Thyroid gland (tissue), 4 donors: ENCODE measurements around the gene MYOD1. TPM values are rescaled to one million over a fixed set of nuclear protein-coding genes. Genes with fewer than 3 reads are reported as not detected.

Experiments
- DNase-seq, 2 donors: peaks; one replicate each; pipeline ENCODE4 v3.0.0-alpha.2; 2019
- H3K27ac ChIP-seq, 3 donors: fragments of 200-600 bp; sonication (generic); 1 replicate in 2 of 3; 2 replicates in 1 of 3; pipeline ENCODE4 v1.5.1; 2016 to 2019; ENCODE audit warnings: mild to moderate bottlenecking in 1 of 3, moderate library complexity in 1 of 3
- H3K27me3 ChIP-seq: fragments of 200-600 bp; sonication (generic); one replicate; pipeline ENCODE4 v1.5.1; 2019
- H3K36me3 ChIP-seq, 2 donors: fragments of 200-600 bp; sonication (generic); one replicate each; pipeline ENCODE4 v1.5.1; 2016 to 2019
- H3K4me1 ChIP-seq, 2 donors: fragments of 200-600 bp; sonication (generic); one replicate each; pipeline ENCODE4 v1.5.1; 2017 to 2019
- H3K4me3 ChIP-seq, 3 donors: fragments of 200-600 bp; sonication (generic); replicated peaks in 1 of 3; 1 replicate in 2 of 3; 2 replicates in 1 of 3; pipeline ENCODE4 v1.5.1; 2016; ENCODE audit warnings: mild to moderate bottlenecking in 1 of 3
- H3K9me3 ChIP-seq: fragments of 200-600 bp; sonication (generic); one replicate; pipeline ENCODE4 v1.5.1; 2017
- POLR2A ChIP-seq, 2 donors: fragments of 450-650 bp; IDR thresholded peaks; one replicate each; pipeline ENCODE4 v1.6.1; 2017; ENCODE audit warnings: antibody characterized with exemption in 2 of 2, mild to moderate bottlenecking in 2 of 2, moderate library complexity in 1 of 2
- WGBS, 2 donors: methylation state at CpG; one replicate each; pipeline ENCODE4 v1.1.5; 2017; 5-methylcytosine and 5-hydroxymethylcytosine counted together
- intact Hi-C: fragments of 100-400 bp; cut with DNase I; formaldehyde crosslinking; loops from one replicate; pipeline ENCODE4 v1.15.1; 2023
- total RNA-seq, 4 donors: library from RNA; depleted of rRNA; stranded (reverse); fragments of >200 nt; gene quantifications; one replicate each; pipeline ENCODE4 v1.2.3, GENCODE V29; 2016
- TF ChIP-seq, protein P1 (sequence below), 6 experiments: fragments of 200-600 bp in 3 of 6; fragments of 450-650 bp in 3 of 6; sonication (generic) in 3 of 6; IDR thresholded peaks; one replicate each; pipeline ENCODE4 v1.5.1; 2016 to 2019; ENCODE audit warnings: antibody characterized with exemption in 6 of 6, mild to moderate bottlenecking in 2 of 6, inconsistent platforms in 1 of 6, moderate library complexity in 1 of 6

Gene MYOD1
- total RNA-seq, 4 donors from 2014 or later: not detected

DNA sequence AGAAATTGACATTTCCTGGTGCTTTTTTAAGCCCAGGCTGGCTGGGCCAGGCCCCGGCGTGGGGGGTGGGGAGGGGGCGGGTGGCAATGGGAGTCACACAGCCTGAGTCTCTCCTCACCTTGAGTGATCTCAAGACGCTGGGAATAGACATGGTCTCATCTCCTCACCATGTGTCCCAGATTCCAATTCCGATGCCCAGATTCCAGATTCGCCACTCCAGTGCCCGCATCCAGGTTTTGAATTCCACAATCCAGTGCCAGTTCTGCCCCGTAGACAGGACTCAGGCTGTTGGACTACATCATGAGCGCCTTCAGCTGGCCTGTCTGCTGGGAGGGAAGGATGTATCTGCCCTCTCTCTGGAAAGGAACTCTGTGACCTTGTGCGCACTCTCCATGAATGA, 34.3 kb downstream of the MYOD1 start:
- no peak overlapping the region for H3K27ac ChIP-seq
- 74 to 84% methylated on average over 10 of the region's 10 CpGs for WGBS, 2 donors
- H3K4me1 ChIP-seq: no peaks in the 10 kb centered on the region
- TF ChIP-seq, protein P1, sequence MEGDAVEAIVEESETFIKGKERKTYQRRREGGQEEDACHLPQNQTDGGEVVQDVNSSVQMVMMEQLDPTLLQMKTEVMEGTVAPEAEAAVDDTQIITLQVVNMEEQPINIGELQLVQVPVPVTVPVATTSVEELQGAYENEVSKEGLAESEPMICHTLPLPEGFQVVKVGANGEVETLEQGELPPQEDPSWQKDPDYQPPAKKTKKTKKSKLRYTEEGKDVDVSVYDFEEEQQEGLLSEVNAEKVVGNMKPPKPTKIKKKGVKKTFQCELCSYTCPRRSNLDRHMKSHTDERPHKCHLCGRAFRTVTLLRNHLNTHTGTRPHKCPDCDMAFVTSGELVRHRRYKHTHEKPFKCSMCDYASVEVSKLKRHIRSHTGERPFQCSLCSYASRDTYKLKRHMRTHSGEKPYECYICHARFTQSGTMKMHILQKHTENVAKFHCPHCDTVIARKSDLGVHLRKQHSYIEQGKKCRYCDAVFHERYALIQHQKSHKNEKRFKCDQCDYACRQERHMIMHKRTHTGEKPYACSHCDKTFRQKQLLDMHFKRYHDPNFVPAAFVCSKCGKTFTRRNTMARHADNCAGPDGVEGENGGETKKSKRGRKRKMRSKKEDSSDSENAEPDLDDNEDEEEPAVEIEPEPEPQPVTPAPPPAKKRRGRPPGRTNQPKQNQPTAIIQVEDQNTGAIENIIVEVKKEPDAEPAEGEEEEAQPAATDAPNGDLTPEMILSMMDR (IDR thresholded peaks at IDR 0.05): no peak
- no peak for TF ChIP-seq POLR2A (IDR thresholded peaks at IDR 0.05)
- no peaks in the 10 kb centered on the region for H3K9me3 ChIP-seq
- intact Hi-C loops: no loop called here
- no peaks in the 10 kb centered on the region for H3K27me3 ChIP-seq
- no peak for DNase-seq
- no peaks in the 10 kb centered on the region for H3K36me3 ChIP-seq
- no peak overlapping the region for H3K4me3 ChIP-seq

DNA sequence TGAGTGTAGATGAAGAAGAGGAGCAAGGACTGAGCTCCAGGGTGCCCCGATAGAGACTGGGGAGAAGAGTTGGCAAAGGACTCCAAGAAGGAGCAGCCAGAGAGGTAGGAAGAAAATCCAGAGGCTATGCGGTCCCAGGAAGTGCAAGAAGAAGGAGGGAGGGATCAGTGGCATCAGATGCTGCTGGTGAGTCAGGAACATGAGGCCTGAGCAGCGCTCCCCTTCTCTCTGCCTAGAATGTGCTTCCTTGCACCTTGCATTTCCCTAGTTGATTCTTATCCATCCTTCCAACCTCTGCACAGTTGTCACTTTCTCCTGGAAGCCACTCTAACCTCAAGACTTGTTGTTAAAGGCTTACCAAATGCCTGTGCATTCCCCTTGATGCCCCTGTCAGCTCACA, 36.5 kb downstream of the MYOD1 start:
- Histone ChIP-seq H3K4me3 (no peak overlapping the region), H3K4me1 (no peaks in the 10 kb centered on the region), H3K27ac (no peak overlapping the region), H3K9me3 (no peaks in the 10 kb centered on the region), H3K36me3 (no peaks in the 10 kb centered on the region), H3K27me3 (no peaks in the 10 kb centered on the region)
- TF ChIP-seq, protein P1 (IDR thresholded peaks at IDR 0.05): no peak
- TF ChIP-seq POLR2A (IDR thresholded peaks at IDR 0.05): no peak
- intact Hi-C loops: no loop called here
- WGBS, 2 donors: 82 to 89% methylated on average over 3 of the region's 3 CpGs
- DNase-seq: no peak

DNA sequence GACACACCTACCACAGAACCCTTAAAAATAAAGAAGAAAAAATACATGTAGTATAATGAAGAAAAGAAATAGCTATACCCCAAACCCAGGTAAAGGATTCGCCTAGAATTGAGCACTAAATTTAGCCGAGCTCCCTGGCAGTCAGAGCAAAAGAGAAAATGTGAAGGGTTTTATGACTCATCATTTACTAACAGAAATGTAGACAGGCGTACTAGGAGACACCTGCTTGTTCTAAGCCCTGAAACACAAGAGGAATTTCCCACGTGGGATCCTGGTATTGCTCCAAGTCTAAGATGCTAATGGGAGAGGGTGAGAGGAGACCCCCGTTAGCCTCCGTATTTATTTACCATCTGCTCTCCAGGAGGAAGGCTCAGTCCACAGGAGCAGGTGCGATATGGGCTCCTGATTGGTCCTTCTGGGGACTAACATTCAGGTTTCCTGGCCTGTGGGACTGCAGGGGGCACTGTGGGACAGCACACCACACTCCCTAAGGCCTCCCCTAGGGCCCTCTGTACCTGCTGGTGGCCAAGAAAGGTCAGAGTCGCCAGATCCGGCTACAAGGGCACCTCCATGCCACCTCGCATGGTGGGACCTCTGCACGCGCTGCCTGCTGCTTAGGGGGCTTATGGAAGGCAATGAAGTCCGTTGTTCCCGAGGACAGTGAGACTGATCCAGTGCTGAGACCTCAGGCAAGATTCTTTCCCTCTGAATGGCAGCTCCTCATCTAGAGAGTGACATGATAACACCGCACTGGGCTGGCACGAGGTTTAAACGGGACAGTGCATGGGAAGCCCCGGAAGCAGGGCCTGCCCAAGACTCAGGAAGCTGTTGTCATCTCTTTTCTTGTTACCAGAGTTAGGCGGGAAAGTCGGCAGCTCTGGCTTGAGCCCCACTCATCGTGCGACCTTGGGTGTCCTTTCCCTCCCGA, 41.0 kb downstream of the MYOD1 start:
- intact Hi-C loops: no loop called here
- TF ChIP-seq POLR2A (IDR thresholded peaks at IDR 0.05): no peak
- TF ChIP-seq, protein P1 (IDR thresholded peaks at IDR 0.05): peak in 4 of 6 experiments; percentile 48 to 74 (median 66)
- WGBS, 2 donors: 49 to 62% methylated on average over 21 to 23 of the region's 23 CpGs
- no peaks in the 10 kb centered on the region for H3K4me1 ChIP-seq
- H3K27me3 ChIP-seq: no peaks in the 10 kb centered on the region
- H3K27ac ChIP-seq: no peak overlapping the region
- H3K9me3 ChIP-seq: no peaks in the 10 kb centered on the region
- peak; percentile 62 to 70 for DNase-seq
- H3K36me3 ChIP-seq: no peaks in the 10 kb centered on the region
- no peak overlapping the region for H3K4me3 ChIP-seq

DNA sequence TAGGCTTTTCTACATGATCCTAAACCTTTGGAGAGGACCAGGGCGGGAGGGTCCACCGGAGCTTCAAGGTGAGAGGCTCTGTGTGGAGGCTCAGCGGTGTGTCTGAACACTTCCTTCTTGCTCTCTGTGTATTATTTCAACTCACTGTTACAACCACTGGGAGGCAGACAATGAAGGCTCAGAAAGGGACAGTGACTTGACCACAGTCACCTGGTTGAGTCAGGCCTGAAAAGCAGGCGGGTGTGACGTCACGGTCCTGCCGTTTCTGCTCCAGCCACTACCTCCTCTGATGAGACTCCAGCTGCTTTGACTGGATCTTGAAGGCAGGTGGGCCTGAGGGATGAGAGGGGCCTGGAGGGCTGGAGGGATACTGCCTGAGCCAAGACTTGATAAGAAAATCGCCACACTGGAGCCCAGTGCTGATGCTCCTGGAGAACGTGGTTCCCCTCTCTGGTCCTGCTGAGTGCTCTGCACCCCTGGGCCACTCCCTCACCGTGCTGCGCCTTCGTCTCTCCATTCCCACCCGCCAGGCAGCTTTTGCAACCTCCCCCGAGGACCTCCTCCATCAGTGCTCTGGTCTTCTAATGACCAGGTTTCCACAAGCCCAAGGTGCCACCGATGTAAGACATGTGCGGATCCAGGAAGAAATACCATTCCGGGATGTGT, 43.1 kb downstream of the MYOD1 start:
- Histone ChIP-seq H3K4me1 (no peaks in the 10 kb centered on the region), H3K27ac (no peak overlapping the region), H3K4me3 (no peak overlapping the region), H3K27me3 (no peaks in the 10 kb centered on the region), H3K36me3 (no peaks in the 10 kb centered on the region), H3K9me3 (no peaks in the 10 kb centered on the region)
- TF ChIP-seq POLR2A (IDR thresholded peaks at IDR 0.05): no peak
- TF ChIP-seq, protein P1 (IDR thresholded peaks at IDR 0.05): no peak
- DNase-seq: no peak
- 85 to 88% methylated on average over 17 of the region's 17 CpGs for WGBS, 2 donors
- intact Hi-C loops: no loop called here

DNA sequence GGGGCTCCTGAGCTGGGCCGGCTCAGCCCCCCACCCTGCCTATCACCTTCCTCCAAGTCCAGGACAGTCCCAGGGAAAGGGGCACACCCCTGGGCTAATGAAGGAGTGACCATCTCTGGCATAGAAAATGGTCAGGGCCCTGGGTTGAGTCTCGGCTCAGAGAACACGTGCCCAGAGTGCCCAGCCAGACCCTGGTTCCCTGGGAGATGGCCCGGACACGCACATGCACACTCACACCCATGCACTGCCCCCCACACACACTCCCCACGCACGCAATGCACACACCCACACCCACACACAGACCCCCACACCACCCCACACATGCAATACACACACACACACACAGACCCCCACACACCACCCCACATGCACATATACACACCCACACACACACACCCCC, 43.9 kb downstream of the MYOD1 start:
- DNase-seq: no peak
- no peak overlapping the region for H3K27ac ChIP-seq
- no peaks in the 10 kb centered on the region for H3K4me1 ChIP-seq
- H3K27me3 ChIP-seq: no peaks in the 10 kb centered on the region
- 83 to 98% methylated on average over 6 to 7 of the region's 7 CpGs for WGBS, 2 donors
- intact Hi-C loops: no loop called here
- no peak overlapping the region for H3K4me3 ChIP-seq
- TF ChIP-seq, protein P1 (IDR thresholded peaks at IDR 0.05): no peak
- no peak for TF ChIP-seq POLR2A (IDR thresholded peaks at IDR 0.05)
- no peaks in the 10 kb centered on the region for H3K36me3 ChIP-seq
- H3K9me3 ChIP-seq: no peaks in the 10 kb centered on the region
